ENCODE data around the gene RNU6-8. TPM values are rescaled to one million over a fixed set of nuclear protein-coding genes. Genes with fewer than 3 reads are reported as not detected.

RNU6-8 gene
- total RNA-seq, 1 experiment from 2014 or later: not detected

GRCh38 chr14:32230695-32231280 lies 27.7 kb upstream of the RNU6-8 start:
- Histone ChIP-seq H3K9me2 (ENCODE audit: insufficient read depth) (no peaks in the 10 kb centered on the region), H2AFZ (ENCODE audit: low read depth, low read length, poor library complexity, severe bottlenecking) (no peak overlapping the region), H3K79me2 (ENCODE audit: insufficient read depth, low read length) (no peaks in the 10 kb centered on the region), H3K4me3 (replicated peaks in 1 of 2; ENCODE audit: low read depth in 1 of 2, low read length in 2 of 2) (no peak overlapping the region), H3K36me3 (ENCODE audit: control insufficient read depth in 1 of 2, insufficient read depth in 2 of 2, low read length in 2 of 2) (no peaks in the 10 kb centered on the region), H3K27ac (ENCODE audit: low read depth, low read length) (no peak overlapping the region), H4K20me1 (ENCODE audit: insufficient read depth) (no peaks in the 10 kb centered on the region), H3K9me3 (ENCODE audit: control insufficient read depth in 1 of 2, insufficient read depth in 1 of 2, low read depth in 1 of 2, low read length in 2 of 2) (no peaks in the 10 kb centered on the region), H3K9ac (ENCODE audit: low read length) (no peak overlapping the region), H3K4me2 (ENCODE audit: low read length) (no peak overlapping the region), H3K4me1 (ENCODE audit: control insufficient read depth in 1 of 2, insufficient read depth in 2 of 2, low read length in 2 of 2) (peaks cover 0 to 10% of the 10 kb centered on the region in 2 experiments; a peak in 2 of 4 replicates), H3K27me3 (ENCODE audit: insufficient read depth, low read length) (no peaks in the 10 kb centered on the region)
- ChIA-PET RAD21 (ENCODE audit: low non-redundant PET in 1 of 2, low total read pairs in 2 of 2, uncharacterized antibody in 2 of 2, unreplicated experiment in 2 of 2) (interaction anchor here in 1 of 2 experiments (0.7 kb wide), 1 partner anchor 157 kb away, joined by 3 read pairs; no protein-coding TSS in a partner anchor), POLR2A (no interaction called here), CTCF (no interaction called here)
- intact Hi-C loops (cut with micrococcal nuclease): no loop called here
- no peak for TF ChIP-seq SIN3A (IDR thresholded peaks at IDR 0.05; ENCODE audit: low read depth)
- TF ChIP-seq EGR1 (IDR thresholded peaks at IDR 0.05; ENCODE audit: low read depth): no peak
- no peak for TF ChIP-seq EZH2phosphoT487 (IDR thresholded peaks at IDR 0.05; ENCODE audit: borderline replicate concordance)
- TF ChIP-seq ZFX (IDR thresholded peaks at IDR 0.05): no peak
- ATAC-seq: no peak; the same call in 1 of the 2 replicates
- BruUV-seq (replicated peaks): no TSS peak
- DNase-seq (ENCODE audit: low read depth, low spot score): no peak

GRCh38 chr14:32230181-32230580 lies 27.1 kb upstream of the RNU6-8 start:
- H3K9me3 ChIP-seq (ENCODE audit: control insufficient read depth in 1 of 2, insufficient read depth in 1 of 2, low read depth in 1 of 2, low read length in 2 of 2): no peaks in the 10 kb centered on the region
- ChIA-PET CTCF (no interaction called here), RAD21 (ENCODE audit: low non-redundant PET in 1 of 2, low total read pairs in 2 of 2, uncharacterized antibody in 2 of 2, unreplicated experiment in 2 of 2) (interaction anchor here in 1 of 2 experiments (0.7 kb wide), 1 partner anchor 157 kb away, joined by 3 read pairs; no protein-coding TSS in a partner anchor), POLR2A (no interaction called here)
- no peaks in the 10 kb centered on the region for H3K36me3 ChIP-seq (ENCODE audit: control insufficient read depth in 1 of 2, insufficient read depth in 2 of 2, low read length in 2 of 2)
- peak; percentile 54 for ATAC-seq
- no peak overlapping the region for H3K4me3 ChIP-seq (replicated peaks in 1 of 2; ENCODE audit: low read depth in 1 of 2, low read length in 2 of 2)
- no peak overlapping the region for H3K27ac ChIP-seq (ENCODE audit: low read depth, low read length)
- no peak overlapping the region for H3K4me2 ChIP-seq (ENCODE audit: low read length)
- no peaks in the 10 kb centered on the region for H3K27me3 ChIP-seq (ENCODE audit: insufficient read depth, low read length)
- no TSS peak for BruUV-seq (replicated peaks)
- no peak for TF ChIP-seq TCF7L2 (IDR thresholded peaks at IDR 0.05; ENCODE audit: borderline replicate concordance, extremely low read depth, insufficient read depth, insufficient read length)
- TF ChIP-seq CTCF (IDR thresholded peaks at IDR 0.05 in 2 of 3, conservative IDR thresholded peaks at IDR 0.05 in 1 of 3; ENCODE audit: borderline replicate concordance in 1 of 3, insufficient read depth in 1 of 3, low read depth in 2 of 3, low read length in 2 of 3): peak in 1 of 3 experiments; percentile 20; a peak in 1 of 6 replicates
- no peak for TF ChIP-seq ELF1 (IDR thresholded peaks at IDR 0.05; ENCODE audit: borderline replicate concordance, low read depth)
- peak; percentile 41; the same call in 1 of the 2 replicates for TF ChIP-seq RAD21 (IDR thresholded peaks at IDR 0.05; ENCODE audit: low read depth)
- H3K9ac ChIP-seq (ENCODE audit: low read length): no peak overlapping the region
- no peaks in the 10 kb centered on the region for H3K79me2 ChIP-seq (ENCODE audit: insufficient read depth, low read length)
- H3K4me1 ChIP-seq (ENCODE audit: control insufficient read depth in 1 of 2, insufficient read depth in 2 of 2, low read length in 2 of 2): peaks cover 3 to 15% of the 10 kb centered on the region in 2 experiments; a peak in 3 of 4 replicates
- H3K9me2 ChIP-seq (ENCODE audit: insufficient read depth): no peaks in the 10 kb centered on the region
- intact Hi-C loops (cut with micrococcal nuclease): no loop called here
- DNase-seq (ENCODE audit: low read depth, low spot score): no peak
- no peaks in the 10 kb centered on the region for H4K20me1 ChIP-seq (ENCODE audit: insufficient read depth)
- H2AFZ ChIP-seq (ENCODE audit: low read depth, low read length, poor library complexity, severe bottlenecking): no peak overlapping the region
